GM19238 (cell line): ENCODE measurements around the gene SYNDIG1.
"Not testable (repeated sequence)": the region's sequence is repeated elsewhere in the genome, so short reads cannot be mapped to it uniquely, and the experiment has no call there.

ENCODE experiments used
- DNase-seq: peaks from one replicate; pipeline ENCODE4 v3.0.0; 2011; ENCODE audit warnings: low spot score; ENCODE audit not compliant: insufficient read length

Gene SYNDIG1

DNA sequence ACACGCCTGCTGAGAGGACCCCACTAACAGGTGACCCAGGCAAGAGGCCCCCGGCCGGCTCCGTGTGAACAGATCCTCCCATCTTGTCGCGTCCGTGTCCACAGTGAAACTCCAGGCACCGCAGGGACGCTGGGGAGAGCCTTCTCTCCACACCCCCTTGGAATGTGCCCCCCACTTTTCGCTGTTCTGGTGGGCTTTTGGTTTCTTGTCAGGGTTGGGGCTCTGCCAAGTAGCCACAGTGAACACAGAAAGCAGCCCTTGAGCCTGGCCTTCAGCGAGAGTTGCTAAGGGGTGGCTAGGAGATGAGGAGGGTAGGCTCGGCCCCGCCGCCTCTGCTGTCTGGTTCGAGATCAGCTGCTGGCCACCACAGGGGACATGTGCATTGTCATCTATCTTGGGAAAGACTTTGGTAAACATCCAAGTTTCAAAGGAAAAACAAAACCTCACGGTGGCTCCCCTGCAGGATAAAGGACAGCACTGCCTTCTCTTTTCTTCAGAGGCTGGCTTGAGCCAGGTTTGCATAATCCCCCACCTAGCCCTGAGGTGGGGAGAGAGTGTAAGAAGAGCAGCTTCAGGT lies 22.7 kb downstream of the SYNDIG1 start:
- no peak for DNase-seq

DNA sequence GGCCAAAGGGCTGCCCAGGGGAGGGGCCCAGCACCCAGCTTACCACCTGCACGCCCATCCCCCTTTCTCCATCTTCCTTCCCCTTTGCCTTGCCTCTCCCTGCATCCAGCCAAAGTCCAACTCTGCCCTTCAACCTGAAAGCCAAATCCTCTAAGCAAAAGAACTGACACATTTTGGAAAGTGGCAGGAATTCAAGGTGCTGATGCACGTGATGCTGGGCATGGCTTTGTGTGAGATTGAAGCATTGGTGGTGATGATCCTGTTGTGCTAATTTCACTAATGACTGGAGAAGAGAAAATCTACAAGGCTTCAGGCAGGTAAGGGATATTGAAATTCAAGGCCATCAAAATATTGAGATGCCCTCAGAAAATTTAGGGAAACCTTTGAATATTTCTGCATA lies 23.3 kb downstream of the SYNDIG1 start:
- no peak for DNase-seq

- DNase-seq = no peak
These were observed 23.8 kb downstream of the SYNDIG1 start for GRCh38 chr20:24493181-24493580.

DNA sequence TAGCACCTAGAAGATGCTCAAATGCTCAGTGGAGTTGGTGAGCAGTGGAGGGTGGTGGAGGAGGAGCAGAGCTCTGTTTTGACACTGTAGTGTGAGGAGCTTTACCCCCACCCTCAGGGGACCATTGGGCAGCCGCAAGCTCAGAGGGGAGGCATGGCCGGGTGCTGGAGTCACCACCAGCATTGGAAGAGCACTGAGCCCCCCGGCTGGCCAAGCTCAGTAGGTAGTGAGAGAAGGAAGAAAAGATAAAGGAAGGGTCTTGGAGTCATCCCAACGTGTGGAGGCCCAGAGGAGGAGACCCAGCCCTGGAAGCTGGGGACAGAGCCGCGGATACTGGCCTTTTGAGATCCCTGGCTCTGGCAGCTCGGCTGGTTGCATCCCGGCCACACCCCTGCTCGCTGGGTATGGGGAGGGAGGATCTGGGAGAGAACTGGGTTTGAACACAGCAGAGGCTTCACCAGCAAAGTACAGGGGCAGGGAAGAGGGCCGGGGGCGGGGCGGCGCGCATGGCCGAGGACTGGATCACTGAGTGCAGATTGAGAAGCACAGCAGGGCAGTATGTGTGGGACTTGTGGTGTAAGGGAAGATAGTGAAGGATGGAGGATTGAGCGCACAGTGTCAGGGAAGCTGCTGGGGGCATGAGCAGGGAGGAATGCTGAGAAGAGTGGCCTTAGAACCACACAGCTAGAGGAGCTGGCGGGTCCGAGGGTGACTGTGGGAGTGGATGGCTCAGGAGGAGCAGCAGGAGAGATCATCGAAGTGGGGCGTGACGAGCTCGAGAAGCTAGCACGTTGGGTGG lies 24.4 kb downstream of the SYNDIG1 start:
- no peak for DNase-seq

DNA sequence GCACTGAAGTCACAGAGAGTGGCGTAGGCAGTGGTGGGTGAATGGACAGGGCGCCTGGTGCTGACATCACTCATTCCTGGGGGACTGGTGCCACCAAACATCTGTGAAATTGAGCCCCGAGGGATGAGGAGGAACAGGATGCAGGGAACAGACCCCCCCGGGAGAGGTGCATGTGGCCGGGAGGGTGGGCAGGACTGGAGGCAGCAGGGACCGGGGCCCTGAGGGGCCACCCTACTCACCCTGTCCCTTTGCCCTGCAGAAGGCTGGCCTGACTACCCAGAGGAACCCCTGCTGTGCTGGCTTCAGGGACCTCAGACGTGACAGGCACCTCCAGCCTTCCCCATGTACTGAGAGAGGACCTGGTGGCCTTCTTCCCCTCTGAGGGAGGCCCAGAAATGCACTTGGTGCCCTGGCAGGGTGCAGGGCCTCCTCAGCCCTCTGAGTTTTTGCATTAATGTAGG lies 25.1 kb downstream of the SYNDIG1 start:
- DNase-seq = no peak

DNA sequence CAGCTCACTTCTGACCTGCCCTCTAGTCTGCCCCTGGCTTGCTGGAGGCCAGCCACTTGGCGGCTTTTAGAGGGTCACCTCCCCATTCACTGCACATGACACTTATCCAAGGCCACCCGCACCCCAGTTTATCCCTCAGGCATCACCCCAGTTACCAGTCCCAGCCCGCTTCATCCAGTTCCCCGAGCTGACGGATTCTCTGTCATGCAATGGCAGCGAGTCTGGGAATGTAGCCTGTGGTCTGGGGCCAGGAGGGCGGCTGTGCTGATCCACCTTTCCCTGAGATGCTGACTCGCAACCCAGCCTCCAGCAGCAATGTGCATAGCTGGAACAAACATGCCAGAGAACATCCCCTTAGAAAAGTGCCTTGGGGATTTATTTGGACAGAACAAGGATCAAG lies 25.8 kb downstream of the SYNDIG1 start:
- DNase-seq = no peak

DNA sequence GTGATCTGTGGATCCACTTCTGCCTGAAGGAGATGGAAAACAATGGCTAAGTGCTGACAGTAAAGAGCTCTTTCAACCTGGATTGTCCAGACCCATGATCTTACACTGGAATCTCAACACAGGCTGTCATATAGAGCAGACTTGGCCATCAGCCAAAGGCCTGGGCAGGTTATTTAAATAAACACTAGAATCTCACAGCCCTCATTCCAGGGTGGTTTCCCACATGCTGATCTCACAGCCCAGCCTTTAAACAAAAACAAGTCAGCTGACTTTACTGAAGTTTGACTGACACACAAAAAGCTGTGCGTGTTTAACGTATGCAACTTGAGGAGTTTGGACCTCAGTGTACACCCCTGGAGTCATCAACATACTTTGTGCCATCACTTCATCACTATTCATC lies 28.4 kb downstream of the SYNDIG1 start:
- no peak for DNase-seq

DNA sequence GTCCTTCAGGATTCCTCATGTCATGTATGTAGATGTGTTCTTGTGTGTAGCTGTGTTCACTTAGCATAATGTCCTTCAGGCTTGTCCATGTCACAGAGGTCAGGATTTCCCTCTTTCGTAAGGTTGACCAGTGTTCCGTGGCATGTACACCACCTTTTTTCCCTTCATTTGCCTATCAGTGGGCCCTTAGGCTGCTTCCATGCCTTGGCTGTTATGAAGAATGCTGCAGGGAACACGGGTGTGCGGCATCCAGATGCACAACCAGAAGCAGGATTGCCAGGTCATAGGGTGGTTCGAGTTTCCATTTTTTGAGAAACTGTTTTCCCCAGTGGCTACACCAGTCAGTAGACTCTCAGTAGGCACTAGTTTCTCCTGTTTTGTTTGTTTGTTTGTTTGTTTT lies 29.2 kb downstream of the SYNDIG1 start:
- DNase-seq = no peak

DNA sequence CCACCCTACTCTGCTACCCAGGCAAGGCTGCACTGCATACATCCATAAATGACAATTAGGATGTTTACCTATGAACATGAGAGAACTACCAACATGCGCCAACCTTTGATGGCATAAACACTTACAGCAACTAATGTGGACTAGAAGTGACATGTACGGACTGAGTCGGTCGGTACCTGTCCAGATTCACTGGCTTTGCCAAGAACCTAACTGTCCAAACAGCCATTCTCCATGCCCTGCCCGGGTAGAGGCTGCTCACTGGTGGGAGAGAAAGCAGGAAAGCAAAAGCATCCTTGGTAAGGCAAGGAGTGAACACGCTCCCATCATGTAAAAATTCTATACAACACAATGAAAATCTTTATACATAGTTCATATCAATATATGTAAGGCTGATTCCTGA lies 30.0 kb downstream of the SYNDIG1 start:
- DNase-seq = no peak

DNA sequence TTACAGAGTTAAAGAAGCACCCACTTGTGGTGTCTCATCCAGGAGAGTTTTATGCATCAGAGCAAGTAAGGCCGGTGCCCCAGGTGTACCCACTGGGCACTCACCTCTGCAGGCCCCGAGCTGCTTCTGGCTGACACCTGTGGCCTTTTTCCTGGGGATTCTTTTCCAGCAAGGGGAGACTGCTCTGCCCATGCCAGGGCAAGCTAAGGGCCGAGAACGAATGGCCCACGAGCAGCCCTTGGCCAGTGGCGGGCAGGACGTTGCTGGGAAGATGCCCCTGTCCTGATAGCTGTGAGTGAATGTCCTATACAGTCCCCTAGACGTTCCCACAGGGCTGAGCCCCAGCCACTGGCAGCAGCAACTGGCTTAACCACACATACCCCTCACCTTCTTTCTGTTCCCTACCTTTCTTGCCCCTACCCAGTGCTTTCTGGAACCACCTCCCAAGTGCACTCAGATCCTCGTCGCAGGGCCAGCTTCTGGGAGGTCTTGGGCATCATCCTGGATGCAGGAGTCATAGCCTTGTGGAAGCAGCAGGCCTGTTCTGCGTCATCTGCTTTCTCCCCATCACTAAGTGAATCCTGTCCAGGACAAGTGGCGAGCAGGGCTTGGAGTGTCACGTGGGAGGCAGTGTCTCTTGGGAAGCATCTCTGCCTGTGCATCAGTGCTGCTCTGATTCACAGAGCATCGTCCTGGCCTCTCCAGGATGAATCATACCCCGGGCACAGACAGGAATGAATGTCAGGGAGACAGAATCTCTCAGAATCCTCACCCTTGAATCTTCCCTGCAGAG lies 32.5 kb downstream of the SYNDIG1 start:
- no peak for DNase-seq

GRCh38 chr20:24502661-24503060 lies 33.2 kb downstream of the SYNDIG1 start:
- no peak for DNase-seq

GRCh38 chr20:24503352-24503931 lies 34.0 kb downstream of the SYNDIG1 start:
- no peak for DNase-seq

- DNase-seq = no peak
These were observed 35.2 kb downstream of the SYNDIG1 start for GRCh38 chr20:24504331-24505285.

DNA sequence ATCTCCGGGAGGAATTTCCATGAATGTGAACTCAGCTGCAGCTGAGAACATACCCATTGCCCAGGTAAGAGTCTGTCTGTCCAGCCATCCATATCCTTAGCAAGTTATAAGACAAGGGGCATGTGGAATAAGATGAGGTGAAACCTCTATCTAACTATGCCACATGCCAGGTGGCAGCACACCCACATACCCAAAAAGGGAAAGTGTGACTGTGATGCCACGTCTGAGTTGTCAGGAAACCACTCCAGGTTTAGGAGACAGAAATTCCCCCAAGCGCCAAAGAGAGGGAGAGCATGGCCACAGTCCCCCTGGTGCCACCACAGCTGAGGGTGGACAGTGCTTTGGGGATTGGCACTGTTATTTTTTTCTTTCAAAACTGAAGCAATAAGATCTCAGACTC lies 36.7 kb downstream of the SYNDIG1 start:
- no peak for DNase-seq

- no peak for DNase-seq
These were observed 37.3 kb downstream of the SYNDIG1 start for GRCh38 chr20:24506696-24507095.

DNA sequence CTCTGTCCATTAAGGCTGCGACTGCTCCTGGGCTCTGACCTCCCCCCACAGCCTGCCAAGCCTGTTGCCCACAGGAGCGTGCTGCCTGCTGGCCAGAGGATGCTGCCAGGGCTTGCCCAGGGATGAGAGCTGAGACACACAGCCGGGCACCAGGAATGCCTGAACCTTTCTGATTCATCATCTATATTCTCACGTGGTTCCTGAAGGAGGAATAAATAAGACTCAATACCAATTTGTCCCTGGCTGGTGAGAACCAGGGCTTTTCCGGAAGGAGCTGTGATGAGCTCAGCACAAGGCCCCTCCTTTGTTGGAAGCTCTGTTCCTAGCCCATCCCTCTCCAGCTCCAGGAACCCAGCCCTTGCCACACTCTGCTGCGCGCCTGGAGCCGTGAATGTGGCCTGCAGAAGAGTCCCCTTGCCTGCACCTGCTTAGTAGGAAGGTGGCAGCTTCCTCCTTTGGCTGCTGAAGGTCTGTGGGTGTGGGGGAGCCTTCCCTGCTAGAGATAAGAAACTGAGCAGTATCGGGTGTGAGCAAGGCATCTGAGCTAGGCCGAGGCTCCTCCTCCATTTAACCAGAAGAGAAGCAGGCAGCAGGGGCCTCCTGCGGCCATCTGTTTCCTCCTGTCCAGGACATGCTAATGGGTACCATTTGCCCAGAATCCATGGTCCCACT lies 37.9 kb downstream of the SYNDIG1 start:
- no peak for DNase-seq

DNA sequence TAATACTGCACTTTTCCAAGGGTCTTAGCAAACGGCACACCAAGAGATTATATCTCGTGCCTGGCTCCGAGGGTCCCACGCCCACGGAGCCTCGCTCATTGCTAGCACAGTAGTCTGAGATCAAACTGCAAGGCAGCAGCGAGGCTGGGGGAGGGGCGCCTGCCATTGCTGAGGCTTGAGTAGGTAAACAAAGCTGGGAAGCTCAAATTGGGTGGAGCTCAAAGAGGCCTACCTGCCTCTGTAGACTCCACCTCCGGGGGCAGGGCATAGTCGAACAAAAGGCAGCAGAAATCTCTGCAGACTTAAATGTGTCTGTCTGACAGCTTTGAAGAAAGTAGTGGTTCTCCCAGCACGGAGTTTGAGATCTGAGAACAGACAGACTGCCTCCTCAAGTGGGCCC lies 43.0 kb downstream of the SYNDIG1 start:
- DNase-seq = not testable (repeated sequence)

- no peak for DNase-seq
These were observed 49.1 kb downstream of the SYNDIG1 start for GRCh38 chr20:24518515-24518914.

DNA sequence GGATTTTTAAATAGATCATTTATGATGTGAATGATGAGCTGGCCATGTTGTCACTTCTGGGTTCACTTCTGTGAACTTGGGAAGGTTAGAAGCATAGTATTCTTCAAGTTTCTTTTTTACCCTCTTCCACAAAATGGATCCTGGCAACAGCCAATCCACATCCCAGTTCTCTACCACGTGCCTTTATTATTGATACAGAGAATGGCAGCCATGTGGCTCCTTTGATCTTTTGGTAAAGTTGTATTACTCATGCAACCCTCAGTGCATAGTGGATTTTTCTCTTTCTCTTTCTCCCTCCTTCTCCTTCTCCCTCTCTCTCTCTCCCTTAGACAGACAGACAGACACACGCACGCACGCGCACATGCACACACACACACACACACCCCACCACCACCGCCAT lies 50.0 kb downstream of the SYNDIG1 start:
- DNase-seq = no peak

- no peak for DNase-seq
These were observed 51.6 kb downstream of the SYNDIG1 start for GRCh38 chr20:24521032-24521431.
